Neuronal stem cell (in vitro differentiated cells): ENCODE data around the gene MOCOS.

Experiments
- DNase-seq: peaks from one replicate; pipeline ENCODE4 v3.0.0-alpha.2; 2013; ENCODE audit warnings: low spot score
- H2AFZ ChIP-seq: one replicate; pipeline ENCODE4 v1.6.1; 2013; ENCODE audit warnings: mild to moderate bottlenecking, low read length, inconsistent platforms
- H2AK5ac ChIP-seq: 2 replicates; pipeline ENCODE4 v1.6.1; 2013; ENCODE audit warnings: low read depth, mild to moderate bottlenecking, inconsistent platforms, low read length, moderate library complexity, mixed read lengths
- H2BK120ac ChIP-seq: 2 replicates; pipeline ENCODE4 v1.6.1; 2013; ENCODE audit warnings: low read depth, mild to moderate bottlenecking, inconsistent platforms, low read length, moderate library complexity, mixed read lengths
- H2BK12ac ChIP-seq: one replicate; pipeline ENCODE4 v1.6.1; 2013; ENCODE audit warnings: low read length, inconsistent platforms
- H2BK15ac ChIP-seq: 2 replicates; pipeline ENCODE4 v1.6.1; 2013; ENCODE audit warnings: mild to moderate bottlenecking, low read length, inconsistent platforms, mixed read lengths
- H2BK5ac ChIP-seq: one replicate; pipeline ENCODE4 v1.6.1; 2013; ENCODE audit warnings: inconsistent platforms, mild to moderate bottlenecking, low read length, moderate library complexity
- H3K14ac ChIP-seq: one replicate; pipeline ENCODE4 v1.6.1; 2013; ENCODE audit warnings: low read length, inconsistent platforms
- H3K18ac ChIP-seq: 2 replicates; pipeline ENCODE4 v1.6.1; 2013; ENCODE audit warnings: low read length, inconsistent platforms
- H3K23ac ChIP-seq: 2 replicates; pipeline ENCODE4 v1.6.1; 2013; ENCODE audit warnings: low read depth, mild to moderate bottlenecking, mixed read lengths, low read length, inconsistent platforms; ENCODE audit not compliant: poor library complexity
- H3K27ac ChIP-seq: replicated peaks from 3 replicates; pipeline ENCODE4 v1.5.1; 2013; ENCODE audit warnings: low read length, inconsistent platforms
- H3K27me3 ChIP-seq, 3 experiments: 2 replicates each; pipeline ENCODE4 v1.6.1; 2013; ENCODE audit warnings: low read length in 3 of 3, mild to moderate bottlenecking in 2 of 3, inconsistent platforms in 1 of 3, low read depth in 1 of 3, mixed read lengths in 1 of 3, moderate library complexity in 1 of 3; ENCODE audit not compliant: control insufficient read depth in 3 of 3, insufficient read depth in 3 of 3
- H3K36me3 ChIP-seq, 2 donors: replicated peaks in 1 of 2; 2 replicates each; pipeline ENCODE4 v1.6.1; 2013; ENCODE audit warnings: low read length in 2 of 2; ENCODE audit not compliant: control insufficient read depth in 2 of 2, insufficient read depth in 2 of 2
- H3K4ac ChIP-seq: 2 replicates; pipeline ENCODE4 v1.6.1; 2013; ENCODE audit warnings: inconsistent platforms, mild to moderate bottlenecking, low read length, moderate library complexity
- H3K4me1 ChIP-seq, 2 donors: 1 replicate in 1 of 2; 2 replicates in 1 of 2; pipeline ENCODE4 v1.6.1; 2013; ENCODE audit warnings: low read length in 2 of 2, low read depth in 1 of 2; ENCODE audit not compliant: control insufficient read depth in 2 of 2, insufficient read depth in 1 of 2
- H3K4me2 ChIP-seq: one replicate; pipeline ENCODE4 v1.6.1; 2013; ENCODE audit warnings: mild to moderate bottlenecking, low read length, inconsistent platforms; ENCODE audit not compliant: insufficient read depth, poor library complexity, severe bottlenecking
- H3K4me3 ChIP-seq, 2 donors: 2 replicates each; pipeline ENCODE4 v1.5.1; 2013; ENCODE audit warnings: low read length in 2 of 2, mild to moderate bottlenecking in 2 of 2, inconsistent platforms in 1 of 2, moderate library complexity in 1 of 2
- H3K79me1 ChIP-seq: one replicate; pipeline ENCODE4 v1.6.1; 2013; ENCODE audit warnings: low read depth, mild to moderate bottlenecking, inconsistent platforms, low read length, moderate library complexity
- H3K9ac ChIP-seq: one replicate; pipeline ENCODE4 v1.6.1; 2013; ENCODE audit warnings: mild to moderate bottlenecking, low read depth, low read length, inconsistent platforms; ENCODE audit not compliant: poor library complexity
- H3K9me3 ChIP-seq, 2 donors: replicated peaks in 1 of 2; 2 replicates each; pipeline versions ENCODE3 to v1.6.1; 2013; ENCODE audit warnings: low read length in 2 of 2, mild to moderate bottlenecking in 2 of 2, inconsistent platforms in 1 of 2, low read depth in 1 of 2, mixed read lengths in 1 of 2, moderate library complexity in 1 of 2; ENCODE audit not compliant: control insufficient read depth in 2 of 2, insufficient read depth in 1 of 2
- H4K8ac ChIP-seq: one replicate; pipeline ENCODE4 v1.6.1; 2013; ENCODE audit warnings: low read depth, mild to moderate bottlenecking, inconsistent platforms, low read length, moderate library complexity
- H4K91ac ChIP-seq: one replicate; pipeline ENCODE4 v1.6.1; 2013; ENCODE audit warnings: low read length, low read depth, mild to moderate bottlenecking, inconsistent platforms; ENCODE audit not compliant: poor library complexity
- WGBS, 2 donors: extraction: QIAGEN DNeasy Blood & Tissue Kit; methylation state at CpG; one replicate each; pipeline ENCODE4 v1.1.7; 2013; ENCODE audit warnings: missing lambda C conversion rate in 2 of 2, mixed read lengths in 1 of 2; ENCODE audit not compliant: insufficient read length in 2 of 2, insufficient replicate concordance in 1 of 2; ENCODE audit errors: extremely low coverage in 2 of 2; 5-methylcytosine and 5-hydroxymethylcytosine counted together

The MOCOS gene

DNA sequence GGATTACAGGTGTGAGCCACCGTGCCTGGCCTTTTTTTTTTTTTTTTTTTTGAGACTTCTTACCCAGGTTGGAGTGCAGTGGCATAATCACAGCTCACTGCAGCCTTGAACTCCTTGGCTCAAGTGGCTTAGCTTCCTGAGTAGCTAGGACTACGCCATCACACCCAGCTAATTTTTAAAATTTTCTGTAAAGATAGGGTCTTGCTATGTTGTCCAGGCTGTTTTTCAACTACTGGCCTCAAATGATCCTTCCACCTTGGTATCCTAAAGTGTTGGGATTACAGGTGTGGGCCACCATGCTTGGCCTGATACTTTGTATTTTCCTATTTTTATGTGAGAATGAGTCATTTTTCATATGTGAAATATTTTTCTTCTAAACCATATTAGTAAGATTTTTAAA, 43.9 kb upstream of the MOCOS start:
- Histone ChIP-seq H3K9me3 (no peaks in the 10 kb centered on the region), H3K23ac (no peak overlapping the region), H3K4me3 (no peak overlapping the region), H3K4ac (no peak overlapping the region), H2BK5ac (no peak overlapping the region), H2AFZ (no peak overlapping the region), H3K14ac (no peak overlapping the region), H3K36me3 (peaks cover 18 to 97% of the 10 kb centered on the region in 2 donors), H3K4me1 (no peaks in the 10 kb centered on the region), H2BK15ac (no peak overlapping the region), H2AK5ac (no peak overlapping the region), H2BK12ac (no peak overlapping the region), H3K4me2 (no peak overlapping the region), H3K79me1 (no peaks in the 10 kb centered on the region), H2BK120ac (no peak overlapping the region), H4K91ac (no peak overlapping the region), H3K9ac (no peak overlapping the region), H3K18ac (no peak overlapping the region), H4K8ac (no peak overlapping the region), H3K27me3 (no peaks in the 10 kb centered on the region), H3K27ac (no peak overlapping the region)
- no CpG with 5 or more reads among the region's 2 CpGs for WGBS, 2 donors
- DNase-seq: no peak

DNA sequence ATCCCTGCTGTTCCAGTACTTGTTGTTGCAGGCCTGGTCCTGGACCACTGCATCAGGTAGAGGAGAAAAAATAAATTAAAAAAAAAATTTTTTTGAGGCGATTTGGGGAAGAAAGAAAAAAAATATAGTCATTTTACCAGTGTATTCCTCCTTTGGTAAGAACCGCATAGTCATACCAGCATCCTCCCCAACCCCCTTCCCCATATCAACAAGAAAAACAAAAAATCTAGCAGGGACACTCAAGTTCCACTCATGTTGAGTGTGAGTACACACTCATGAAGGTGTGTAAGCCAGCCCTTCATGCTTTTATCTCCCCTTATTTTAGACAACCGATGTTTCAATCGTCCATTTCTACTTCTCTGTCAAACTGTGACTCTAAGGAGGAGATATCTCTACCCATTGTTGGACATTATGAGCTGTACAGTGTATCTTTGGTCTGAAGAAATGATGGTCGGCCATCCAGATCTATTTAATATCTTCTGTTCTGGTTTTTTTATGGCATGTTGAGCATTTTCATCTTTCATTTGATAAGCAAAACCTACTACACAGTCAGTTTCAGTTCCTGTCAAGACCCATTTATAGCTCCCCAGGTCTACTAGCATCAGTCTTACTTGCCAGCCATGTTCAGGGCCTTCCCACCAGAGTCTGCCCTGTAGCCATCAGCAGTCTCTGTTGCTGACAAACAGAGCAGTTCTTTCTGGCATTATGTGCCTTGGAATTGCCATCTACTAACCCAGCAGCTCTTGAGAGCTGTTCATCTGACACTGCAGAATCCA, 37.6 kb upstream of the MOCOS start:
- Histone ChIP-seq H3K27me3 (no peaks in the 10 kb centered on the region), H4K91ac (no peak overlapping the region), H3K14ac (no peak overlapping the region), H3K18ac (no peak overlapping the region), H3K27ac (no peak overlapping the region), H3K9me3 (no peaks in the 10 kb centered on the region), H3K23ac (no peak overlapping the region), H3K9ac (no peak overlapping the region), H2BK15ac (no peak overlapping the region), H2AFZ (no peak overlapping the region), H3K4ac (no peak overlapping the region), H2BK12ac (no peak overlapping the region), H2BK5ac (no peak overlapping the region), H3K4me1 (no peaks in the 10 kb centered on the region), H2BK120ac (no peak overlapping the region), H3K79me1 (no peaks in the 10 kb centered on the region), H2AK5ac (no peak overlapping the region), H4K8ac (no peak overlapping the region), H3K36me3 (peaks cover 23 to 96% of the 10 kb centered on the region in 2 donors), H3K4me2 (no peak overlapping the region), H3K4me3 (no peak overlapping the region)
- WGBS, 2 donors: no CpG with 5 or more reads among the region's 5 CpGs
- DNase-seq: no peak

DNA sequence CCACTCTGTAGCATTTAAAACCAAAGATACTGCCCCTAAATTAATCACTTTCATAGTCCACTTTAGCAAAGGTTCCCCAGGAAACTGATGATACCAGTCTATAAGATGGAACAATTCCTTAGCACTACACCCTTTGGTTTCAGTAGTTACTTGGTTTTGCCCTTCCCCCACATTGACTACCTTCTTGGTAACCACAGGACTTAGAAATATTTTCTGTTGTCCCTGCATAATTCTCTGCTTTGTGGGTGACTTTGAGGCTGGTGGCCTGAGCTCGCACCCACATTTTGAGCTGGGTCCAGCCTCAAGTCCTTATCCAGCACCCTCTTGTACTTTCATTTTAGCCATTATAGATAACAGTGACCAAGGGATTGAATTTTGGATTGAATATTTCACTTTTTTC, 34.5 kb upstream of the MOCOS start:
- no peak overlapping the region for H3K27ac ChIP-seq

DNA sequence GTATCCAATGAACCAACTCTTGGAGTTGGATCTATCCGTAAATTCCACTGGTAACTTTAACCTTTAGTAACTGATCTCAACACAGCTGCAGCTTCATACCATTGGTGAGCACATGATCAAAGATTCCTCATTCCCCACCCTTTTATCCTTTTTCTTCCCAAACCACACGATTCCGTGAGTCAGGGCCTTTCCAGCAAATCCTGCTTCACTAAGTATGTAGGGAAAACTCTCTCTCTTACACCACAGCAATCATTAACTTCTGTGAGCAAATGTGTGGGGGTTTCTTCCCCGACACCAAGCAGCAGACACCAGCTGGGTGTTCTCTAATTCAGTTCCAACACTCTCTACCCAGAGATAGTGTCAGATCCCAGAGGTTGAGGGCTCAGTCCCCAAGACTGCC, 34.1 kb upstream of the MOCOS start:
- no peak overlapping the region for H2AK5ac ChIP-seq
- H3K9me3 ChIP-seq: no peaks in the 10 kb centered on the region
- H3K27me3 ChIP-seq: no peaks in the 10 kb centered on the region
- H2BK120ac ChIP-seq: no peak overlapping the region
- no peak overlapping the region for H2BK12ac ChIP-seq
- H3K4me2 ChIP-seq: no peak overlapping the region
- H3K18ac ChIP-seq: no peak overlapping the region
- H3K4ac ChIP-seq: no peak overlapping the region
- DNase-seq: no peak
- no CpG with 5 or more reads among the region's 4 CpGs for WGBS, 2 donors
- H2BK5ac ChIP-seq: no peak overlapping the region
- H3K9ac ChIP-seq: no peak overlapping the region
- no peak overlapping the region for H2AFZ ChIP-seq
- H3K4me3 ChIP-seq: no peak overlapping the region
- H2BK15ac ChIP-seq: no peak overlapping the region
- H3K79me1 ChIP-seq: peaks cover 1% of the 10 kb centered on the region
- no peak overlapping the region for H4K91ac ChIP-seq
- H3K4me1 ChIP-seq: no peaks in the 10 kb centered on the region
- no peak overlapping the region for H3K14ac ChIP-seq
- no peak overlapping the region for H4K8ac ChIP-seq
- no peak overlapping the region for H3K27ac ChIP-seq
- H3K23ac ChIP-seq: no peak overlapping the region
- H3K36me3 ChIP-seq: peaks cover 25 to 98% of the 10 kb centered on the region in 2 donors

More for the DNA sequence above, 34.5 kb upstream of the MOCOS start:
- no peak overlapping the region for H4K91ac ChIP-seq
- no peaks in the 10 kb centered on the region for H3K4me1 ChIP-seq
- no peak overlapping the region for H2AFZ ChIP-seq
- H3K9me3 ChIP-seq: no peaks in the 10 kb centered on the region
- no peak overlapping the region for H2AK5ac ChIP-seq
- H3K14ac ChIP-seq: no peak overlapping the region
- H2BK120ac ChIP-seq: no peak overlapping the region
- no peaks in the 10 kb centered on the region for H3K27me3 ChIP-seq
- WGBS, 2 donors: no CpG with 5 or more reads among the region's 1 CpG
- H2BK15ac ChIP-seq: no peak overlapping the region
- no peak overlapping the region for H3K9ac ChIP-seq
- H3K4ac ChIP-seq: no peak overlapping the region
- H3K4me3 ChIP-seq: no peak overlapping the region
- no peak overlapping the region for H2BK12ac ChIP-seq
- H3K18ac ChIP-seq: no peak overlapping the region
- no peak overlapping the region for H3K4me2 ChIP-seq
- H3K23ac ChIP-seq: no peak overlapping the region
- H3K79me1 ChIP-seq: peaks cover under 1% of the 10 kb centered on the region
- no peak overlapping the region for H2BK5ac ChIP-seq
- H3K36me3 ChIP-seq: peaks cover 24 to 96% of the 10 kb centered on the region in 2 donors
- no peak for DNase-seq
- H4K8ac ChIP-seq: no peak overlapping the region
